Erythroblast (primary cell): ENCODE measurements around the gene SBNO2.

Experiments used
- GATA1 ChIP-seq: IDR thresholded peaks from 2 replicates; pipeline ENCODE4 v1.6.1; 2011; ENCODE audit warnings: low read depth, mild to moderate bottlenecking, control low read depth, low read length, moderate library complexity
- POLR2A ChIP-seq: IDR thresholded peaks from 2 replicates; pipeline ENCODE4 v1.6.1; 2011; ENCODE audit warnings: mild to moderate bottlenecking, low read length

DNA sequence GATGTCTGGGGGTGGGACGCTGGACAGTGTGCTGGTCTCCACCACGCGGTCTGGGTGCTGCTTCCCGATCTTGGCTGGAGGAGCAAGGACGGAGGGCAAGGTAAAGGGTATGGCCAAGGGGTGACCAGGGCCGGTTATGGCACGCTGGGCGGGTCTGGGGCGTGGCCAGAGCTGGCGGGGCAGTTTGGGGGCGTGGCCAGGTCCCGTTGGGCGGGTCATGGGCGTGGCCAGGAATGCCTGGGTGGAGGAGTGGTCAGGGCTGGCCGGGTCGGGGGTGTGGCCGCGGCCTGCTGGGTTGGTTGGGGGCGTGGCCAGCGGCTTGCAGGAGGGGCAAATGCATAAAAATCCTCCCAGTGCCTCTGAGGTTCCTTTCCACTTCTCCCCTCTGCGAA, 51.1 kb downstream of the SBNO2 start:
- TF ChIP-seq POLR2A (no peak), GATA1 (no peak)
